Glomerular visceral epithelial cell (primary cell): Measurements from ENCODE around the gene TRIM67.
"Not testable (repeated sequence)": the region's sequence is repeated elsewhere in the genome, so short reads cannot be mapped to it uniquely, and the experiment has no call there.

Experiments used
- DNase-seq: peaks from one replicate; pipeline ENCODE4 v3.0.0-alpha.2; 2016; ENCODE audit errors: extremely low spot score

The TRIM67 gene

GRCh38 chr1:231203259-231204057, 41.6 kb downstream of the TRIM67 start:
- DNase-seq: no peak

- DNase-seq: peak; percentile 11
Measured at GRCh38 chr1:231206856-231207255, 45.0 kb downstream of the TRIM67 start.

GRCh38 chr1:231207437-231207836, 45.6 kb downstream of the TRIM67 start:
- no peak for DNase-seq

GRCh38 chr1:231208980-231209379, 47.1 kb downstream of the TRIM67 start:
- DNase-seq: no peak

- DNase-seq: no peak
Measured at GRCh38 chr1:231209531-231209930, 47.7 kb downstream of the TRIM67 start.

GRCh38 chr1:231210126-231210525, 48.3 kb downstream of the TRIM67 start:
- no peak for DNase-seq

- DNase-seq: peak; percentile 79
Measured at GRCh38 chr1:231211005-231211857, 49.4 kb downstream of the TRIM67 start.

DNA sequence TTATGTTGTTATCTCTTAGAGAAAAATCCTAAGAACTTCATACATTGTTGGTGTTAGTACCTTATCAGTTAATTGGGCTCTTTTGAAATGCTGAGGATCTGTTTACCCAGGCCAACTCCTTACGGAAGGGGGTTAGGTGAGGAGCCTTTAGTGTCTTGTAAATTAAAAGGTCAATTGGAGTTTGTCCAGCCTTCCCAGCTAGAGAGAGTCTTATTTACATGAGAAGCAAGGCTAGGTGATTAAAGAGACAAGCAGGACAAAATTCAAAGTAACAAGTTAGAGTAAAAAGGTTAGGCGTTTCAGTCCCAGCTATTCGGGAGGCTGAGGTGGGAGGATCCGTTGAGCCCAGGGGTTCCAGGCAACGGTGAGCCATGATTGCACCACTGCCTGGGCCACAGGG, 50.4 kb downstream of the TRIM67 start:
- DNase-seq: not testable (repeated sequence)

- no peak for DNase-seq
Measured at GRCh38 chr1:231213831-231214573, 52.1 kb downstream of the TRIM67 start.

- no peak for DNase-seq
Measured at GRCh38 chr1:231214918-231215680, 53.2 kb downstream of the TRIM67 start.

- no peak for DNase-seq
Measured at GRCh38 chr1:231215681-231216385, 54.0 kb downstream of the TRIM67 start.

- no peak for DNase-seq
Measured at GRCh38 chr1:231216498-231216897, 54.6 kb downstream of the TRIM67 start.

DNA sequence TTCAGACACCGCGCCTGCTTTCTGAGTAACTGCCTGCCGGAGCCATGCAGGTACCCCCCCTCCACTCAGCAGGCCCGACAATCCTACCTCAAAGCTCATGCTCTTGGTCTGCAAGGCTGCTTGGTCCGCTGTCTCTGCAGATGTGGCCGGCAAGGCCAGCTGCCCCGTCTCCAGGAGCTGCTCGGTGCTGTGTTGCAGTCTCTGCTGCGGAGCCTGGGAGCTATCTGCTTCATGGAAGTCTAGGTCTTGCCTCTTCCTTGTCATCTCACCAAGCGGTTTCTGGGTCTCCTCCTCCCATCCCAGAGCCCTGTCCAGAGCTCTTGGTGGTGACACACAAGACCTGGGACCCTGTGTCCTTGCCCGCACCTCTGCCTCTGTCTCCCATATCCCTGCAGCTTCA, 55.2 kb downstream of the TRIM67 start:
- DNase-seq: no peak

DNA sequence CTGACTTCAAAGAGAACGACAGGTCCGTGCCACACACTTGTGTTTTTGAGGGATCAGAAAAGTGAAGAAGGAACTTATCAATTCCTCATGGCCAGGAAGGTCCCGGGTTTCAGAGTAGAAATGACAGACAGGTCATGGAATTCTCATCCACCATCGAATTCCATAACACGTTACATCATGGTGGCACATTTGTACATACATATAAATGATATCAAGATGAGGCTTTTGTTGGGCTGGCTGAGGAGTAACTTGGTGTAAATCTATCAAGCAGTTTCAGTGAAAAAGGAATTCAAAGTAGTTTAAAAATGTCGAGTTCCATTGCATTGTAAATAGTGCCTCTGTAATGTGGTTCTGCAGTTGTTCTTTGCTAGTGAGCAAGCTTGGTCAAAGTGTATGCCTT, 56.2 kb downstream of the TRIM67 start:
- no peak for DNase-seq

GRCh38 chr1:231219422-231220401, 57.9 kb downstream of the TRIM67 start:
- no peak for DNase-seq

DNA sequence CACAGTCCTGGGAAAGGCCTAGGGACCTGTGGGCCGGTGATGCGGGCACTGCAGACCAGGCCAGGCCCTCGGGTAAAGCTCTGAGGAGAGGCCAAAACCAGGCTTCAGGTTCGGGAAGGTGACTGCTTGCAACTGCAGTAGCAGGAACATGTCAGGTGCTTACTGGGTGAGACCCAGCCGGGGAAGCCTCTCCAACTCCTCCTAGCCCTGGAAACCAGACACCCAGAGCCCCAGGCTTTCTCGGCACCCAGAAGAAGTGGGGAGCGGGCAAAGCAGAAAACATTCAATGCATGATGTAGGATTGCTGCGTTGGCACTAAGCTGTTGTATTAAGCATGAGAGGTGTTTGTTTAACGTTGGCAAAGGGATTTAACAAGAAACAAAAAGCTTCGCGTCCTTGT, 58.9 kb downstream of the TRIM67 start:
- DNase-seq: no peak

DNA sequence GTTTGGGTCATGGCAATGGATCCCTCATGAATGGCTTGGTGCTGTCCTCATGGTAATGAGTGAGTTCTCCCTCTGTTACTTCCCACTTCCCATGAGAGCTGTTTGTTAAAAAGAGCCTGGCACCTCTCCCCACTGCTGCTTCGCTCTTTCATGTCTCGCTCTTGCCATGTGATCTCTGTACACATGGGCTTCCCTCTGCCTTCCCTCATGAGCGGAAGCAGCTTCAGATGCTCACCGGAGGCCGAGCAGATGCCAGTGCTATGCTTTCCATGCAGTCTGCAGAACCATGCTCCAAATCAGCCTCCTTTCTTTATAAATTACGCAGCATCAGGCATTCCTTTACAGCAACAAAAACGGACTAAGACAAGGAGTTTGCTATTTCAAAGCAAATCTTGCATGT, 64.3 kb downstream of the TRIM67 start:
- no peak for DNase-seq

DNA sequence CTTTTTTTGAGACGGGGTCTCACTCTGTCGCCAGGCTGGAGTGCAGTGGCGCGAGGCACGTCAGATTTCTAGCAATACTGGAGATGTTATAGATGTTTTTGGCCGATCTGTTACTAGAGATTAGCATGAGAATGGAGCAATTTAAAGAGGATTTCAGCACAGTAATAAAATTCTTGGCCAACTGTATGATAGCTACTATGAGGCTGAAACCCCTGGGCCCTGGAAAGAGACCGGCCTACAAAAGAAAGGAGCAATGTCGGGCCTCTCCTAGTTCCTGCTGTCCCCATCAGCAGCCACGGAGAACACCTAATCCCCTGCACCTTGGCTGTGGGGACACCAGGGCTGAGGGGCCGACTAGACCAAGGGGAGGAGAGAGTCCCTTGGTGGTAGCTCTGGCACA, 69.7 kb downstream of the TRIM67 start:
- no peak for DNase-seq

- DNase-seq: no peak
Measured at GRCh38 chr1:231232870-231233734, 71.2 kb downstream of the TRIM67 start.
